ENCODE measurements around the gene RERE. TPM values are rescaled to one million over a fixed set of nuclear protein-coding genes. Genes with fewer than 3 reads are reported as not detected.
"Not testable (repeated sequence)": the region's sequence is repeated elsewhere in the genome, so short reads cannot be mapped to it uniquely, and the experiment has no call there.

RERE gene
- total RNA-seq, 1 donor from 2014 or later, result 115 TPM

DNA sequence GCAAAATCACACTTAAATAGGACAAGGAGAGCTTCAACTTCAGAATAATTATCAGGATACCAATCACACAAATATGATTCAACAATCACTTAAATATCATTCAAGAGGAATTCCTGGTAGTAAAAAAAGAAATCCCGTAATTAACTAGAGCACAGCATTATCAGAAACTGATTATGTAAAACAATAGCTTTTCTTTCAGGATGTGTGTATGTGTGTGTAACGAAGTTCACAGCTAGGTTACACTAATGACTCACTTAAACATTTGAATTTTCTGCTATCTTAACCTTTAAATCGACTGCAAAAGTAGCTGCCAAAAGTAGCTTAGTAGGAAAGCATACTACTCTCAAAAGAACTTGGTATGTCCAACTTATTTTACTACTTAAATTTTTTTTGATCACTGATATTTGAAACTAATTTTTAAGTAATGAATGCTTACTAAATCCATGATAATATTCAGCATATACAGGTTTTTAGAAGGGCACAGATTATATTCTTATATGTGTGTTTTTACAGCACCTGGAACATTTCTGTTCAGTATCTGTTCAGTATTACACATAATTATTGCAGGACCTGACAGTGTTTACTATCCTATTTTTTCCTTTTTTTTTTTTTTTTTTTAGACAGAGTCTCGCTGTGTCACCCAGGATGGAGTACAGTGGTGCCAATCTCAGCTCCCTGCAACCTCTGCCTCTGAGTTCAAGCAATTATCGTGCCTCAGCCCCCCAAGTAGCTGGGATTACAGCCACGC lies 4.2 kb downstream of the RERE start:
- DNase-seq, result no peak
- intact Hi-C loops (cut with micrococcal nuclease), result no loop called here
- ATAC-seq, result no peak

DNA sequence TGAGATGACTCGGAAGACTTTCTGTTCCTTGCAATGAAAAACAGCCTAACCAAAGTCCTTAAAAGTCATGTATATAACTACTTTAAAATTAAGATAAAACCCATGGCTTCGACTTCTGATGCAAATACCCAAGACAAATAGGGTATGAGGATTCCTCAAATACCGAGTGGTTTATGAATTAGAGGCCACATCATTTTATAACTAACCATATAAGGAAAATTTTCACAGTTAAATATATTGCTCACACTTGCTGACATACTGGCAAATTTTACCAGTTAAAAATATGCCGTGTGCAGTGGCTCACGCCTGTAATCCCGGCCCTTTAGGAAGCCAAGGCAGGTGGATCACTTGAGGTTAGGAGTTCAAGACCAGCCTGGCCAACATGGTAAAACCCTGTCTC lies 5.4 kb downstream of the RERE start:
- DNase-seq, result no peak
- ATAC-seq, result no peak
- intact Hi-C loops (cut with micrococcal nuclease), result no loop called here

DNA sequence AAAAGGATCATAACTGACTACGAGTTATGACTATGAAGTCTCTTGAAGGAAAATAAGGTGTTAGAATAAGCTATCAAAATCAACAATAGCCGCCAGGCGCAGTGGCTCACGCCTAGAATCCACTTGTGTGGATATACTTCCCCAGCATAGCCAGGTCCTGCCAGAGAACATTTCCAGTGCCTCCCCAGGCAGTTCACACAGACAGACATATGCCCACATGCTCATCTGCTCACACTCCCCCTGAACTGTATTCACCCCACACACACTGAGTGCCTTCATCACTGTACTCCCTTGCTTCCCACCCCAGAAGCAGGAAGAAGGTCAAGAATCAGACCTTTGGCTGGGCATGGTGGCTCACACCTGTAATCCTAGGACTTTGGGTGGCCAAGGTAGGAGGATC lies 6.5 kb downstream of the RERE start:
- intact Hi-C loops (cut with micrococcal nuclease), result no loop called here
- ATAC-seq, result no peak
- no peak for DNase-seq

DNA sequence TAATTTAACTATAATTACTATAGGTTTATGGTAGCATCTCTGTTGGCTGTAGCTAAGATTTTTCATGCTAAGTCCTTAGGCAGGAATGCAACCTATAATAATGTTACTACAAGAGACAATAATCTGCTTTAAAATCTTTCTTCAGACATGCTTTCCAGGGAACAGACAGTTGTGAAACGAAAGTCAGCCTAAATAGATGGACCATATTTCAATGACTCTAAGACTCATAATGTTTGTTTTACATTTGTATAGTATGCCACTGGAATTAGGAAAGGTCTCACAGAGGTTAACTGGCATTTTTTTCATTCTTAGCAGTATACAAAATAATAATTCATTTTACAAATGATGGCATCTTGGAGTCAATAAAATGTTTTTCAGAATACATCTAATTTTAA lies 8.1 kb downstream of the RERE start:
- intact Hi-C loops (cut with micrococcal nuclease), result no loop called here
- DNase-seq (no peak), ATAC-seq (no peak)

DNA sequence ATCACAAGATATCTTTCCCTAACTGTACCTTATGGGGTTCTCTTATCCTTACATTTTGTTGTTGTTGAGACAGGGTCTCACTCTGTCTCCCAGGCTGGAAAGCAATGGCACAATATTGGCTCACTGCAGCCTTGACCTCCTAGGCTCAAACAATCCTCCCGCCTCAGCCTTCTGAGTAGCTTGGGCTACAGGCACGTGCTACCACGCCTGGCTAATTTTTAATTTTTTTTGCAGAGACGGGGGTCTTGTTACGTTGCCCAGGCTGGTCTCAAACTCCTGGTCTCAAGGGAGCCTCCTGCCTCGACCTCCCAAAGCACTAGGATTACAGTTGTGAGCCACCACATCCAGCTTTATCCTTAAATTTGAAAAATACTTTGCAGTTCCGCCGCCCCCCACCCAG lies 10.4 kb downstream of the RERE start:
- DNase-seq (no peak), ATAC-seq (no peak)
- intact Hi-C loops (cut with micrococcal nuclease), result no loop called here

DNA sequence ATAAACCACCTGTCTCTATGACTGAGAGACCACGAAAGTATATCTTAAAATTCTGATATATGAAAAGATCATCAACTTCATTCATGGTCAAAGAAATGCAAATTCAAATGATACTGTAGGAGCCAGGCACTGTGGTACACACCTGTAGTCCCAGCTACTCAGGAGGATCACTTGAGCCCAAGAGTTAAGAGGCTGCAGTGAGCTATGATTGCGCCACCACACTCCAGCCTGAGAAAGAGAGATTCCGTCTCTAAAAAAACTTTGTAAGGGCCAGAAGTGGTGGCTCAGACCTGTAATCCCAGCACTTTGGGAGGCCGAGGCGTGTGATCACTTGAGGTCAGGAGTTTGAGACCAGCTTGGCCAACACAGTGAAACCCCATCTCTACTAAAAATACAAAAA lies 17.0 kb downstream of the RERE start:
- intact Hi-C loops (cut with micrococcal nuclease), result no loop called here
- DNase-seq, result no peak

DNA sequence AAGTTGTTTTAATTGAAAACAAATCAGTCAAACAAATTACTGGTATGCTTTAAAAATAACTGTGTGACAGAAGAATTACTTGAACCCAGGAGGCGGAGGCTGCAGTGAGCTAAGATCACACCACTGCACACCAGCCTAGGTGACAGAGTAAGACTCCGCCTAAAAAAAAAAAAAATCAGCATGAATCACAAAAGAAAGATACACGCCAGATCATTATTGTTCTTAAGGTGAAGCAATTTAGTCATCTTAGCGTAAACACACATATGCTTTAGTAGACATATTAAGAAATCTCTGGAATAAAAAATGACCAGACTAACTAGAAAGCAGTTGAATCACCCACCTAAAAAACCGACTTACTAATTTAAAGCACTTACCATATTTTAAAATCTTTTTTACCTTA lies 20.2 kb downstream of the RERE start:
- no peak for DNase-seq
- ATAC-seq, result no peak
- intact Hi-C loops (cut with micrococcal nuclease), result no loop called here

More for the DNA sequence above, 17.0 kb downstream of the RERE start:
- ATAC-seq, result no peak

DNA sequence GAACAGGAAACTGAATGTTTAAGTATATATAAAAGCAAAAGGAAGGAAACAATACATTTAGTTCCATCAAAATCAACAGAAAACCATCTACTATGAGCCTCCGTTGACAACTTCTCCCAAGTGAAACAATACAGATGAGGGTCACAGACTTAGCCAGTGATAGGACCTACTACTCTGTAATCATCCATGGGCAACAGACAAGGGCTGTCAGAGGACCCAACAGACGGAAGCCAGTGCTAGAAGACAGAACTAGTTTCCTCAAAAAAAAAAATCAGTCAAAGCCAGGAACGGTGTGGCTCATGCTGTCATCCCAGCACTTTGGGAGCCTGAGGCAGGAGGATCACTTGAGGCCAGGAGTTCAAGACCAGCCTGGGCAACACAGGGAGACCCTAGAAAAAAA lies 20.6 kb downstream of the RERE start:
- no peak for DNase-seq
- intact Hi-C loops (cut with micrococcal nuclease), result no loop called here
- ATAC-seq, result no peak

DNA sequence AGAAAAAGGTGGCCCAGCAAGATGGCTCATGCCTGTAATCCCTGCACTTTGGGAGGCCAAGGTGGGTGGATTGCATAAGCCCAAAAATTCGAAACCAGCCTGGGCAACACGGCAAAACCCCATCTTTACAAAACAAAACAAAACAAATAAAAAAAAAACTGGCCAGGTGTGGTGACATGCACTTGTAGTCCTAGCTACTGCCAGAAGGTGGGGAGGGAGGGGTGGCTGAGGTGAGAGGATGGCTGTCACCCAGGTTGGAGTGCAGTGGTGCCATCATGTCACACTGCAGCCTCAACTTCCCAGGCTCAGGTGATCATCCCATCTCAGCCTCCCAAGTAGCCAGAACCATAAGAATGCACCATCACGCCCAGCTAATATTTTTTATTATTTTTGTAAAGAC lies 22.8 kb downstream of the RERE start:
- intact Hi-C loops (cut with micrococcal nuclease), result no loop called here
- DNase-seq (no peak), ATAC-seq (no peak)

DNA sequence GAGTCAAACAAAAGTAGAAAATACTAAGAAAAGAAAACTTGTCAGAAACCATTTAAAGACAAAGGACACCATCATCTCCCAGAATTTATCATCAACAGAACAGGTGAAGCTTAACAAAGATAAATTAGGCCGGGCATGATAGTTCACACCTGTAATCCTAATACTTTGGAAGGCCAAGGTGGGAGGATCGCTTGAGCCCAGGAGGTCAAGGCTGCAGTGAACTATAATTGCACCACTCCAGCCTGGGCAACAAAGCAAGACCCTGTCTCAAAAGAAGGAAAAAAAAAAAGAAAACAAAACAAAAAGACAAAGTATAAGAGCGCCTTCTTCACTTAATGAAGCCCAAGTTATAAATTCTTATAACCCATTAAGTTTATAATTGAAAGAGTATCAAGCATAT lies 25.6 kb downstream of the RERE start:
- no peak for DNase-seq
- ATAC-seq, result no peak
- intact Hi-C loops (cut with micrococcal nuclease), result no loop called here

DNA sequence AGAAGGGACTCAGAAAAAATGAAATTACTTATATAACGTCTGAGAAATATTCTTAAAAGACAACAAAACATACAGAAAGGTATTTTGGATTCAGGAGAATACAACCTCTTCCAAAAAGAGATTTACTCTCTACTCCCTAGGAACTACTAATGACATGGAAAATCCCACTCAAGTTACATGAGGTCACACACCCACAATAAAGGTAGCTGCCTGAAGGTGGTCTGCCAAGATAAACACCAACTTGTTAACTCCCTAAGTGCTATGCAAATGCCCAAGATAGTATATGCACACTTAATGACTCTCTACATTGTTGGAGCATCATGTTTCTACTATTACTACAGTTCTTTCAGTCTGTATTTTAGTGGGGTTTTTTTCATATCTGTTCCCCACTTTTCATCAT lies 26.5 kb downstream of the RERE start:
- DNase-seq (no peak), ATAC-seq (no peak)
- intact Hi-C loops (cut with micrococcal nuclease), result no loop called here

DNA sequence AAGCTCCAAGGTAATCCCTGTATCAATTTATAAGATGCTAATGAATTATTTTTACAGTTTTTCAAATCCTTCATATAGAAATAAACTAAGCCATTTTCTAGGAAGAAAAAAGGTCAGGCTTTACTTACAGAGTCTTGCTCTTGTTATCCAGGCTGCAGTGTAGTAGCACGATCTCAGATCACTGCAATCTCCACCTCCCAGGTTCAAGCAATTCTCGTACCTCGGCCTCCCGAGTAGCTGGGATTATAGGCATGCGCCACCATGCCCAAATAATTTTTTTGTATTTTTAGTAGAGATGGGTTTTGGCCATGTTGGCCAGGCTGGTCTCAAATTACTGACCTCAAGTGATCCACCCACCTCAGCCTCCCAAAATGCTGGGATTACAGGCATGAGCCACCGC lies 27.0 kb downstream of the RERE start:
- ATAC-seq, result no peak
- intact Hi-C loops (cut with micrococcal nuclease), result no loop called here
- no peak for DNase-seq

DNA sequence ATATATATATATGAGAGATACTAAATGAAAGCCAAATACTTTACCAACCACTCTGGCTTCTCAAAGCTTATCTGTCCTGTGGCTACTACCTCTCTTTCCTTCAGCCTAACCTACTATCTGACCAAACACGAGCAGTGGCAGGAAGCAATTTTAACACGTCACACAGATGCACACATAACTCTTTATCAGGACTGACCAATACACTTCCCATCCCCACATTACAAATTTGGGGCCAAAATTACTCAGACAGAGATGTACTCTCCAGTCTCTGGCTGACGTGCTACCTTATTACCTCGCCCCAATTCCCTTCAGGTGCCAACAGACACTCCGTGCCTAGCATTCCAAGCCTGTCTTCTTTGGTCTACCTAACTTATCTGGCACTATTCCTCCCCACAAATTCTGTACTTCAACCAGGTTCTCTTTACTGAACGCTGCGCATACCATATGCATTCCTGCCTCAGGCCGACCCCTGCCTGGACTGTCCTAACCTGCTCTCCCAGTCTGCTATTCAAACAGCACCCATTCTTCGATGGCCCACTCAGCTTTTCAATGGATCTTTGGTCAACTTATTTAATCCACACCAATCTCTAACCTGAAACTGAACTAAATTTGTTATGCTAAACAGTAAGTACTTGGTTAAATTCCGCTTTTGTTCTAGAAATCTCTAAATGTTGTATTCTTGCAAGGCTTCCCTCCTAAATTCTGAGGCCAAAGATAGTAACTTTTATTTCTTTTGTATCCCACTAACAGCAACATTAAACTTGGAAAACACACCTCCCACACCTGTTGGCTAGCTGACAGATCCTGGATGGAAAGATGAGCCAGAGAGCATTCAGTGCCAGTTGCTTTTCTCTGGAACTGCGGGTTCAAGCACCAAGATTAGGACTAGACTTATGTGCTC lies 27.9 kb downstream of the RERE start:
- no peak for ATAC-seq
- intact Hi-C loops (cut with micrococcal nuclease), result no loop called here
- DNase-seq, result no peak

DNA sequence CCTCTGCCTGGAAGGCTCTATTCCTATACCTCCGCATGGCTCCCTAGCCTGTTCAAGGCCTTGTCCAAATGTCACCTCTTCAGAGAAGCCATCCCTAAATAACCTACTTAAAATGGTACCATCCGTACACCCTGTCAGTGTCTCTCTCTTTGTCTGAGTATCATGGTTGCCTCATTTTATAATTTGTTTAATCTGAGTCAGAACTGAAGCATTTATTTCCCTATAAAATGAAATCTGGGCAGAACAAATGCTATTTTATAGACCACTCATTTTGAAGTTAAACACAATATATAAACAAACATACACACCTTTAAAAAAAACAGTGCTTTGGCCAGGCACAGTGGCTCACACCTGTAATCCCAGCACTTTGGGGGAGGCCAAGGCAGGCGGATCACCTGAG lies 30.2 kb downstream of the RERE start:
- DNase-seq (no peak), ATAC-seq (no peak)
- intact Hi-C loops (cut with micrococcal nuclease), result no loop called here

DNA sequence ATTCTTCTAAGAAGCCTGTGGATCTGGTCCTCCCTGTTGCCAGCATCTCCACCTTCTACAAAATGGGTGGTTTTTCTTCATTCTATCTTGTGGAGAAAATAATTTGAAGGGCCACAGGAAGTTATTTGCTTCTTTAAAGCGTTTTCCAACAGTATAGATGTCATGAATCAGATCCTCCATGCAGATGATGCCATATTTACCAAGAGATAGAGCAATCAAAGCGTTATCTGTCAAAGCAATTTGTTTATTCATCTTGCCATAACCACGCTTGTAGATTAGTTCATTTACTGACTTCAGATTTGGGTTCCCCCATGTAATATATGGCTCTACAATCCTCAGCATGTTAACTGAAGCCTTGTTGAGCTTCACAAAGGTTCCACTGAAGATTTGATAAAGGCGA lies 31.2 kb downstream of the RERE start:
- intact Hi-C loops (cut with micrococcal nuclease); DNase-seq; ATAC-seq: not testable (repeated sequence)

DNA sequence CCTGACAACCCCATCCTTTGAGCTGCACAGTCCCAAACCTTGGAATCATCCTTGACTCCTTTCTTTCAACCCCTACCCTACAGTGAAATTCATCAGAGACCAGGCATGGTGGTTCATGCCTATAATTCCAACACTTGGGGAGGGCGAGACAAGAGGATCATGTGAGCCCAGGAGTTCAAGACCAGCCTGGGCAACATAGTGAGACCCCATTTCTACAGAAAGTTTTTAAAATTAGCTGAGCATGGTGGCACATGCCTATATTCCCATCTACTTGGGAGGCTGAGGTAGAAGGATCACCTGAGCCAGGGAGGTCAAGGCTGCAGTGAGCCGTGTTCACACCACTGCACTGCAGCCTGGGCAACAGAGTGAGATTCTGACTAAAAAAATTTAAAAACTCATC lies 34.5 kb downstream of the RERE start:
- intact Hi-C loops (cut with micrococcal nuclease), result no loop called here
- ATAC-seq (no peak), DNase-seq (no peak)

DNA sequence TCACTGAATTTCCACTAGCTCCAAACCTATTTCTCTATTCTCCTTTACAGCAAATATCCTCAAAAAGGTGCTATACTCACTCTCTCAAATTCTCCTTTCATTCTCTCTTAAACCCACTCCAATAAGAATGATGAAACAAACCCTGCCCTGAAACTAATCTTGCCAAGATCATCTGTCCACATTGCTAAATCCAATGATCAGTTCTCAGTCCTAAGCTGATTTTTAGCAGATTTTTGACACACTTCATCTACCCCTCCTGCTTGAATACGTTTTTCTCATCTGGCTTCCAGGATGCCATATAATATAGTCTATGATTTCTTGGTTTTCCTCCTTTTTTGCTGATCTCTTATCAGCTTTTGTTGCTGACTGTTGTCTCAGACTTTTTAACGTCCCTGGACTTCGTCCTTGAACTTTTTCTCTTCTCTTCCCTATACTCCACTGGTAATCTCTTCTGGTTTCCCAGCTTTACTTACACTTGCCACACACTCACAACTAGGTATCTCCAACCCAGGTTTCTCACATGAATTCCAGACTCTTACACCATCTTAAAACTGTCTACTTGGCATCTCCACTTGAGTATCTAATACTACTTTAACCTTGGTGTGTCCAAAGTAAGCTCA lies 35.3 kb downstream of the RERE start:
- ATAC-seq (no peak), DNase-seq (no peak)
- intact Hi-C loops (cut with micrococcal nuclease), result no loop called here

DNA sequence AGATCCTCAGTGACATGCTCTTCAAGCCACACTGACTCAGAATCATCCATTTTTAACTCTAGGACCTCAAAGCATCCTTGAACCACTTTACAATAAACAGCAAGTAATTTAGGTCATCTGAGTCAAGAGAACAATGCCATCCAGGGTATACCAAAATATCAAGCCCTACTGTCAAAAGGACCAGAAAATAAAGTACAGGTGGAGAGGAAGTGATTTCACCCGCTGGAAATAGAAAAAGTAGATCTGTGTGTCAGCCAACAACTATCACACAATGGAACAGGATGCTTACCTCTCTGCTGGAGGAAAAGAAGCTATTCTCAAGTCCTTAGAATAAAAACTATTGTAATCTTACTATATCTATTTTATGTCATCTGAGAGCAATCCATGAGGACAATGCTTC lies 37.0 kb downstream of the RERE start:
- DNase-seq, result no peak
- intact Hi-C loops (cut with micrococcal nuclease), result no loop called here
- ATAC-seq, result peak; percentile 15

DNA sequence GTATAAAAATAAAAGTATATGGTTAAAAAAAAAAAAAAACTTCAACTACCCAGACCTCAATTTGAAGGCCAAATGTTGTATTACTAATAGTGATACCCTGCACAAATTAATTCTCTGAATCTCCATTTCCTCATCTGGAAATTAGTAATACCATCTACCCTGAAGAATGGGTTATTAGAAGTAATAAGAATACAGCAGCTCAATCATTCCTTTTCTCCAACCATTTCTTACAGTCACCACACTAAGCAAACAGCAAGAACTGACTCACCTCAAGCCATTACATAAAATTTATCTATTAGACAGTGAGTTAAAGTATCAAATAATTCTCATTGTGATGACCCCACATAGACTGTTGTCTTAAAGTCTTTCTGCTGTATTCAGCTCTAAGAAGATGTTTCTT lies 39.6 kb downstream of the RERE start:
- ATAC-seq (no peak), DNase-seq (no peak)
- intact Hi-C loops (cut with micrococcal nuclease), result no loop called here

DNA sequence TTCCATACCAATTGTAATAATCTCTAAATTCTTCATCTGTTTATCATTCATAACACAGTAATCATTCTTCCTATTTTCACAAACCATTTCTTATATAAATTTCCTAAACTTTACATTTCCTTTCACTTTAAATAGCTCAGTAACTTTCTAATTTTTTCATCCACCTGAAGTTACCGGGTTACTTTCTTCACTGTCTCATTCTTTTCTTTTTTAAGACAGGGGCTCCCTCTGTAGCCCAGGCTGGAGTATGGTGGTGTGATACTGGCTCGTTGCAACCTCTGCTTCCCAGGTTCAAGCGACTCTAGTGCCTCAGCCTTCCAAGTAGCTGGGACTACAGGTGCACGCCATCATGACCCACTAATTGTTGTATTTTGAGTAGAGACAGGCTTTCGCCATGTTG lies 41.3 kb downstream of the RERE start:
- intact Hi-C loops (cut with micrococcal nuclease), result no loop called here
- ATAC-seq, result no peak
- DNase-seq, result no peak

Measured in left ventricle myocardium superior (tissue), 1 donor.